Left forelimb (tissue), 1 donor: Measurements from ENCODE around the gene IL13RA1.
"Not testable (repeated sequence)": the region's sequence is repeated elsewhere in the genome, so short reads cannot be mapped to it uniquely, and the experiment has no call there.

ENCODE experiments used
- DNase-seq: peaks from one replicate; pipeline ENCODE4 v3.0.0-alpha.2; 2018; ENCODE audit warnings: low spot score

Gene IL13RA1

GRCh38 chrX:118726887-118727685 is at the start of gene IL13RA1:
Gene IL13RA1 (plus strand): TSS chrX:118727606. CDS start chrX:118727639, 33 bp downstream.
- peak; percentile 86 for DNase-seq

DNA sequence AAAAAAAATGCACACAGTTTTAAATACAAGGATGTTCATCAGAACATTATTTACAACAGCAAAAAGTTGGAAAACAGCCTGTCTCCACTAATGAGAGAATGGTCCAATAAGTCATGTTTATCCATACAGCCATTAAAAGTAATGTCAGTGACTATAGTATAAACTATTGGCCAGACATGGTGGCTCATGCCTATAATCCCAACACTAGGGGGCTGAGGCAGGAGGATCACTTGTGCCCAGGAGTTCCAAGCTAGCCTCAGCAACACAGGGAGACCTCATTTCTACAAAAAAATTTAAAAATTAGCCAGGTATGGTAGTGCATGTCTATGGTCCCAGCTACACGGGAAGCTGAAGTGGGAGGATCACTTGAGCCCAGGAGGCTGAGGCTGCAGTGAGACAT is 48.1 kb upstream of the IL13RA1 start:
- no peak for DNase-seq

- no peak for DNase-seq
These were observed 45.0 kb upstream of the IL13RA1 start for GRCh38 chrX:118682258-118683014.

GRCh38 chrX:118685393-118685792 is 42.0 kb upstream of the IL13RA1 start:
- DNase-seq = no peak

- no peak for DNase-seq
These were observed 38.5 kb upstream of the IL13RA1 start for GRCh38 chrX:118688935-118689334.

DNA sequence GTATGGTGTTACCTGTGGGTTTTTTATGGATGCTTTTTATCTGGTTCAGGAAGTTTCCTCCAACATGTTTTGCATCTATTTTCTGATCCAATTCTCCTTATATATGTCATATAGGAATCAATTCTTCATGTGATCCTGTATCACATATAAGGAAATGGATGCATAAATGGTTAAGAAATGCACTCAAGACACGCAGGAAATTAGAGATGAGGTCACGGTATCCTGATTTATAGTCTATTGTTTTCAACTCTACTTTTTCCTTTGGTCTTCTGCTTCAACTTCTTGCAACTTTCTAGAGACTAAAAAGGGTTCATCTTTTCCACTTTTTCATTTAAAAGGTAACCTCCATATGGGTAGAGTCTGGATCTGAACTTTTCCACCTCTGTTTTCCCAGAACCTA is 33.6 kb upstream of the IL13RA1 start:
- no peak for DNase-seq

GRCh38 chrX:118694638-118695037 is 32.8 kb upstream of the IL13RA1 start:
- no peak for DNase-seq

GRCh38 chrX:118698516-118699170 is 28.8 kb upstream of the IL13RA1 start:
- no peak for DNase-seq

GRCh38 chrX:118702741-118703140 is 24.7 kb upstream of the IL13RA1 start:
- DNase-seq = no peak

GRCh38 chrX:118706681-118707080 is 20.7 kb upstream of the IL13RA1 start:
- no peak for DNase-seq

GRCh38 chrX:118714521-118714920 is 12.9 kb upstream of the IL13RA1 start:
- no peak for DNase-seq

GRCh38 chrX:118715917-118716316 is 11.5 kb upstream of the IL13RA1 start:
- not testable (repeated sequence) for DNase-seq

DNA sequence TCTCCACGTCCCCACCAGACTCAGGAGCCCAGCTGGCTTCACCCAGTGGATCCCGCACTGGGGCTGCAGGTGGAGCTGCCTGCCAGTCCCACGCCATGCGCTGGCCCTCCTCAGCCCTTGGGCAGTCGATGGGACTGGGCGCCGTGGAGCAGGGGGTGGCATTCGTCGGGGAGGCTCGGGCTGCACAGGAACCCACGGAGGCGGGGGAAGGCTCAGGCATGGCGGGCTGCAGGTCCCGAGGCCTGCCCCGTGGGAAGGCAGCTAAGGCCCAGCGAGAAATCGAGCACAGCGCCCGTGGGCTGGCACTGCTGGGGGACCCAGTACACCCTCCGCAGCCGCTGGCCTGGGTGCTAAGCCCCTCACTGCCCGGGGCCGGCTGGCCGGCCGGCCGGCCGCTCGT is 10.6 kb upstream of the IL13RA1 start:
- DNase-seq = not testable (repeated sequence)

DNA sequence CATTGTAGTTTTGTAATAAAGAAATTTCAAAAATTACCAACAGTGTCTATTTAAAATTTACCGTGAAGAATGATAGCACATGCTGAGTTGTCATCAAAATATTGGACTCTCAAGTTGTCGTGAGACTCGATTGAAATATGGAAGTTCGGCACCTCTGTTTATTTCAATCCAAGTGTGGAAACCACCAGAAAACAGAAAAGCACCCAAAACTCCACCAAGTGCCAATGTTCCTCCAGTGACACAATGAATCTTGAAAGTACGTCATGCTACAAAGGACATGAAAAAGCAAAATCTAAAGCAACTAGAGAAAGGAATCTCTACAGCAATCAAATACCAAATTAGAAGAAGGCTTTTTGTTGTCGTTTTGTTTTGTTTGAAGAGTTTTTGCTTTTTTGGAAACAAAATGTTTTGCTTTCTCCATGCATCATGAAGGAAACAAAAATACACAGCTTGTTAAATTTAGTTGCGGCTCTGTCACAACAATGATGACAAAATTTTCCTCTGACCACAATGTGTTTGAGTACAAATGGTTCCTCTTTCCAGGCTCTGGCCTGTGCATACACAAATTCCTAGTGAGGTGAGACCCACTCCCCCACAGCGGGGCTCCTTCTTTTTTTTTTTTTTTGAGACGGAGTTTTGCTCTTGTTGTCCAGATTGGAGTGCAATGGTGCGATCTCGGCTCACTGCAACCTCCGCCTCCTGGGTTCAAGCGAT is 9.6 kb upstream of the IL13RA1 start:
- DNase-seq = no peak

GRCh38 chrX:118718737-118719136 is 8.7 kb upstream of the IL13RA1 start:
- DNase-seq = no peak

DNA sequence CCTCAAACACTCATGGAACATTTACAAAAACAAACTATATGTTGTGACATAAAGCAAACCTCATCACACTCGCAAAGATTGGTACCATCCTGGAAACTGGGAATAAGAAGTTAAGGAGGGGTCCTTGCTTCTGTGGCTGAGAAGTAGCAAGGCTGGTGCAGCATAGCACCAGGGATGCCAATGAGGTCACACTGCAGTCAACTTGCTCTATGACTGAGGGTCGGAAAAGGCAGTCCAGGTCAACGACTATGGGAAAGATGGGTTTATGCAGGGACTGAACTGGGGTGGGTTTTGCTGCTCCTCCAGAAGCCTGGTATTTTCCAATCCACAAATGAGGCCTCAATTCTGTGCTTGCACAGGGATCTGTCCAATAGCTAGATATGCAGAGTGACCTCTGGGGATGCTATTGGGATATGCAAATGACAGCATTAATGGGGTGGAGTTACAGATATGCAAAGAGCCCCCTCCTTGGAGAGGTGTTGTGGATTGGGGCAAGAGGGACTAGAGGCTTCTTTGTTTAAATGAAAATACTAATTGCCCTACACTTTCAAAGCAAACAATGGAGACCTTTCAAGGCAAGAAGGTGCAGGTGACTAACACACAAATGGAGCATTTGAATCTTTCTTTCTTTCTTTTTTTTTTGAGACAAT is 7.2 kb upstream of the IL13RA1 start:
- DNase-seq = no peak

DNA sequence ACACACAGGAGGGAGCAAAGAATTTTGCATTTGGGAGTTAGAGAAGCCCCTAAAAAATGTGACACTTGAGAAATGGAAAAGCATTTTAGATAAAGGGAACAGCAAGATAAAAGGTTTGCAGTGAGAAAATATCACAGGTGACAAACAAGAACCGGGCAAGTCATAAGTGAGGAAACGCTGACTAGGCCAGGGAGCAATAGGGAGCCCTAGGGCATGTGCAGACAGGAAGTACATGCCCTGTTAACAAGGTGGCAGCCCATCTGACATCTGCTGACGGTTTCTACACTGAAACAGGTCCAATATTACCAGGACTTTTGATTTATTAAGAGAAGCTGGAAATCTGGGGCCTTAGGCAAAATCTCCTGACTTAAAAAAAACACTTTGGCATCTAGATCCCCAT is 4.0 kb upstream of the IL13RA1 start:
- DNase-seq = no peak

DNA sequence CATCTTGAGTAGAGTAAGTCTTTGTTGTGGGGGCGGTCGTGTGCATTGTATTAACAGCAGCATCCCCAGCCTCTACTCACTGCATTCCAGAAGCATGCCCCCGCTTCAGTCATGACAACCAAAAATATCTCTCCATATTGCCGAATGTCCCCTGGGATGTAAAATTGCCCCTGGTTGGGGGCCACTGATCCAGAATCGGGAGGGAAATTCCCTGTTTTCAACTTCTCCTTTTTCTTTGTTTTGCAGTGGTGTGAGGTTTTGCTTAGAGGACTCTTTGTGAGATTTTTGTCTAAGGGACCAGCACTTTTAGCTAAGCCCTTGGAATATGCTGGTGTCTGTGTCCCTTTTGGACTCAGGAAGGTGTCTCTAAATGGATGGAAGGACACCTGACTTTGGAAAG is 3.0 kb upstream of the IL13RA1 start:
- DNase-seq = no peak

GRCh38 chrX:118724775-118725174 is 2.6 kb upstream of the IL13RA1 start:
- no peak for DNase-seq

GRCh38 chrX:118726396-118726795 is 1.0 kb upstream of the IL13RA1 start:
- no peak for DNase-seq

DNA sequence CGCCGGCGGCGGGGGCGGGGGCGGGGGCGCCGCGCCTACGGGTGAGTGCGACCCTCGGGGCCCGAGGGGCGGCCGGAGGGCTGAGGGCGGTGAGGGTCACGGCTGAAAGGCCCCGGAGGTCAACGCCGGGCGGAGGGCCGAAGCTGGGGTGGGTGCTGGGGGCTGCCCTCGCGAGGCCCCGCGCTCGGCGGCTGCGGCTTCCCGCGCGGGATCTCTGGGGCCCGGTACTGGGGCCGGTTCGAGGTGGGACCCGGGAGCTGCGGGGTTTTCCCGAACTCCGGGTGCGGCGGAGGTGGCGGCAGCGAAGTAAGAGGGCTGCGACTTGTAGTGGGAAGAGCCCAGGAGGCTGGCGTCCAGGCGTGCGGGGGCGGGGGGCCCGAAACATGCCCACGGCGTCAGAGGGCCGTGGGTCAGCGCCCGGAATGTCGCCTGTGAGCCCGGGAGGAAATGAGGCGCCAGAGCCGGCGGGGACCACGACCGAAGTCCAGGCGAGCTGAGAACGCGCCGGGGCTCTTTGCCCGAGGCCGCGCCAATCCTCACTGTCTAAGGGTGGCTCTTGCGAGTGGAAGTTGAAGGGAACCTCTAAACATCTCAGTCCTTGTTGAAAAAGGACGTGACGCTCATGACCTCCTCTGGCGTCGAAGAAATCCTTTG is 407 bp downstream of the IL13RA1 start:
- DNase-seq = peak; percentile 67
